Hepatocyte (in vitro differentiated cells): ENCODE measurements around the gene PHF21B. TPM values are rescaled to one million over a fixed set of nuclear protein-coding genes. Genes with fewer than 3 reads are reported as not detected.

Experiments
- DNase-seq: peaks from one replicate; pipeline ENCODE4 v3.0.0-alpha.2; 2016; ENCODE audit warnings: low spot score
- H2AFZ ChIP-seq: fragments of 200-600 bp; sonication (generic); 2 replicates; pipeline ENCODE4 v1.6.0; 2016; ENCODE audit warnings: antibody characterized with exemption, mild to moderate bottlenecking
- H3K27ac ChIP-seq: fragments of 200-600 bp; sonication (generic); 2 replicates; pipeline ENCODE4 v1.5.1; 2016; ENCODE audit warnings: mild to moderate bottlenecking
- H3K27me3 ChIP-seq: fragments of 200-600 bp; sonication (generic); 2 replicates; pipeline ENCODE4 v1.6.1; 2016
- H3K36me3 ChIP-seq: fragments of 200-600 bp; sonication (generic); replicated peaks from 2 replicates; pipeline ENCODE4 v1.5.1; 2016; ENCODE audit warnings: low read depth; ENCODE audit not compliant: insufficient read depth
- H3K4me1 ChIP-seq: fragments of 200-600 bp; sonication (generic); 2 replicates; pipeline ENCODE4 v1.5.1; 2016; ENCODE audit warnings: mild to moderate bottlenecking, moderate library complexity; ENCODE audit not compliant: insufficient read depth
- H3K4me2 ChIP-seq: fragments of 200-600 bp; sonication (generic); 2 replicates; pipeline ENCODE4 v1.6.0; 2016
- H3K4me3 ChIP-seq: fragments of 200-600 bp; sonication (generic); 2 replicates; pipeline ENCODE4 v1.5.1; 2016; ENCODE audit warnings: mild to moderate bottlenecking
- H3K79me2 ChIP-seq: fragments of 200-600 bp; sonication (generic); 2 replicates; pipeline ENCODE4 v1.6.0; 2017; ENCODE audit warnings: mild to moderate bottlenecking
- H3K9me2 ChIP-seq: fragments of 200-600 bp; sonication (generic); replicated peaks from 2 replicates; pipeline ENCODE4 v1.6.0; 2017; ENCODE audit warnings: mild to moderate bottlenecking; ENCODE audit not compliant: insufficient read depth
- H3K9me3 ChIP-seq: fragments of 200-600 bp; sonication (generic); 2 replicates; pipeline ENCODE4 v1.5.1; 2016; ENCODE audit warnings: low read depth, mild to moderate bottlenecking
- H4K20me1 ChIP-seq: fragments of 200-600 bp; sonication (generic); 2 replicates; pipeline ENCODE4 v1.6.0; 2016; ENCODE audit warnings: mild to moderate bottlenecking; ENCODE audit not compliant: insufficient read depth, poor library complexity, severe bottlenecking
- CTCF ChIP-seq: fragments of 200-600 bp; sonication (generic); IDR thresholded peaks from 2 replicates; pipeline ENCODE4 v1.5.1; 2016; ENCODE audit warnings: antibody characterized with exemption, mild to moderate bottlenecking; ENCODE audit not compliant: poor library complexity
- EZH2 ChIP-seq: fragments of 200-600 bp; sonication (generic); IDR thresholded peaks from 2 replicates; pipeline ENCODE4 v1.6.1; 2016; ENCODE audit warnings: antibody characterized with exemption, mild to moderate bottlenecking, borderline replicate concordance
- EZH2phosphoT487 ChIP-seq: fragments of 200-600 bp; sonication (generic); IDR thresholded peaks from one replicate; pipeline ENCODE4 v1.6.1; 2018; ENCODE audit warnings: antibody characterized with exemption, mild to moderate bottlenecking, low read depth, moderate library complexity; ENCODE audit not compliant: unreplicated experiment, severe bottlenecking
- WGBS: methylation state at CpG from one replicate; pipeline ENCODE4 v1.1.6; 2016; ENCODE audit warnings: low lambda C conversion rate; ENCODE audit errors: missing lambda C conversion rate; 5-methylcytosine and 5-hydroxymethylcytosine counted together
- polyA plus RNA-seq: library from polyadenylated mRNA; unstranded; fragments of >200 nt; fragmentation: Nextera tagmentation; extraction: Ambion mirVana; gene quantifications from 2 replicates; pipeline ENCODE4 v1.2.1, GENCODE V29; 2016
- total RNA-seq: library from RNA; depleted of rRNA; stranded (reverse); fragments of >200 nt; gene quantifications from 2 replicates; pipeline ENCODE4 v1.2.3, GENCODE V29; 2014

PHF21B gene
- total and polyA plus RNA-seq, 2 experiments from 2014 or later = 0.86 to 1.9 TPM

GRCh38 chr22:45029501-45029900 is 19.7 kb upstream of the PHF21B start:
- no peaks in the 10 kb centered on the region for H3K9me2 ChIP-seq
- peaks cover 10% of the 10 kb centered on the region for H3K27me3 ChIP-seq
- H2AFZ ChIP-seq = no peak overlapping the region
- no peak overlapping the region for H3K4me3 ChIP-seq
- H3K4me1 ChIP-seq = no peaks in the 10 kb centered on the region
- DNase-seq = no peak
- 83% methylated on average over 6 of the region's 6 CpGs for WGBS
- H3K79me2 ChIP-seq = no peaks in the 10 kb centered on the region
- no peak for TF ChIP-seq EZH2
- TF ChIP-seq EZH2phosphoT487 = no peak
- TF ChIP-seq CTCF = no peak
- no peak overlapping the region for H3K27ac ChIP-seq
- H3K9me3 ChIP-seq = no peaks in the 10 kb centered on the region
- no peaks in the 10 kb centered on the region for H4K20me1 ChIP-seq
- H3K36me3 ChIP-seq = no peaks in the 10 kb centered on the region
- H3K4me2 ChIP-seq = no peak overlapping the region

GRCh38 chr22:45026511-45026910 is 16.7 kb upstream of the PHF21B start:
- WGBS = 76% methylated on average over 6 of the region's 6 CpGs
- H3K36me3 ChIP-seq = no peaks in the 10 kb centered on the region
- no peaks in the 10 kb centered on the region for H3K9me3 ChIP-seq
- no peaks in the 10 kb centered on the region for H3K4me1 ChIP-seq
- H3K4me2 ChIP-seq = no peak overlapping the region
- no peaks in the 10 kb centered on the region for H3K79me2 ChIP-seq
- no peak for TF ChIP-seq EZH2
- TF ChIP-seq CTCF = no peak
- no peak for TF ChIP-seq EZH2phosphoT487
- no peak overlapping the region for H3K4me3 ChIP-seq
- no peaks in the 10 kb centered on the region for H3K9me2 ChIP-seq
- no peak overlapping the region for H3K27ac ChIP-seq
- peaks cover 15% of the 10 kb centered on the region for H3K27me3 ChIP-seq
- no peak for DNase-seq
- H2AFZ ChIP-seq = no peak overlapping the region
- no peaks in the 10 kb centered on the region for H4K20me1 ChIP-seq

GRCh38 chr22:45023431-45023830 is 13.6 kb upstream of the PHF21B start:
- no peak overlapping the region for H2AFZ ChIP-seq
- no peaks in the 10 kb centered on the region for H3K9me2 ChIP-seq
- H4K20me1 ChIP-seq = no peaks in the 10 kb centered on the region
- H3K36me3 ChIP-seq = no peaks in the 10 kb centered on the region
- H3K4me2 ChIP-seq = no peak overlapping the region
- no peak for DNase-seq
- no peak overlapping the region for H3K27ac ChIP-seq
- no peak for TF ChIP-seq CTCF
- no peaks in the 10 kb centered on the region for H3K9me3 ChIP-seq
- H3K4me3 ChIP-seq = no peak overlapping the region
- no peaks in the 10 kb centered on the region for H3K79me2 ChIP-seq
- peaks cover 15% of the 10 kb centered on the region for H3K27me3 ChIP-seq
- 50% methylated on average over 9 of the region's 9 CpGs for WGBS
- no peaks in the 10 kb centered on the region for H3K4me1 ChIP-seq
